Dedifferentiated amniotic fluid mesenchymal stem cell (primary cell): ENCODE results near the gene VWA3B.

Experiments used
- DNase-seq: peaks from one replicate; pipeline ENCODE4 v3.0.0-alpha.2; 2016; ENCODE audit errors: extremely low spot score

The VWA3B gene

GRCh38 chr2:98177286-98177685, 90.3 kb downstream of the VWA3B start:
- DNase-seq, result no peak

GRCh38 chr2:98177986-98178385, 91.0 kb downstream of the VWA3B start:
- DNase-seq, result no peak

- DNase-seq, result no peak
Measured at GRCh38 chr2:98180456-98180855, 93.5 kb downstream of the VWA3B start.

- DNase-seq, result no peak
Measured at GRCh38 chr2:98181346-98181745, 94.4 kb downstream of the VWA3B start.

GRCh38 chr2:98185801-98186200, 98.8 kb downstream of the VWA3B start:
- no peak for DNase-seq

GRCh38 chr2:98187194-98187593, 100.2 kb downstream of the VWA3B start:
- DNase-seq, result no peak

GRCh38 chr2:98188351-98189046, 101.5 kb downstream of the VWA3B start:
- DNase-seq, result no peak

- DNase-seq, result no peak
Measured at GRCh38 chr2:98191883-98192282, 104.9 kb downstream of the VWA3B start.

- DNase-seq, result no peak
Measured at GRCh38 chr2:98201576-98201975, 114.6 kb downstream of the VWA3B start.

- no peak for DNase-seq
Measured at GRCh38 chr2:98205889-98206288, 118.9 kb downstream of the VWA3B start.

GRCh38 chr2:98212092-98213000, 125.4 kb downstream of the VWA3B start:
- no peak for DNase-seq

- no peak for DNase-seq
Measured at GRCh38 chr2:98216616-98217015, 129.6 kb downstream of the VWA3B start.

GRCh38 chr2:98219152-98219551, 132.2 kb downstream of the VWA3B start:
- DNase-seq, result no peak

- no peak for DNase-seq
Measured at GRCh38 chr2:98233941-98234340, 147.0 kb downstream of the VWA3B start.

- DNase-seq, result no peak
Measured at GRCh38 chr2:98234776-98235175, 147.8 kb downstream of the VWA3B start.

- DNase-seq, result no peak
Measured at GRCh38 chr2:98236935-98237334, 150.0 kb downstream of the VWA3B start.

GRCh38 chr2:98240786-98241398, 153.9 kb downstream of the VWA3B start:
- DNase-seq, result no peak

- no peak for DNase-seq
Measured at GRCh38 chr2:98241592-98241991, 154.6 kb downstream of the VWA3B start.

- DNase-seq, result no peak
Measured at GRCh38 chr2:98242003-98242402, 155.0 kb downstream of the VWA3B start.

- DNase-seq, result no peak
Measured at GRCh38 chr2:98245491-98245890, 158.5 kb downstream of the VWA3B start.

GRCh38 chr2:98247383-98247782, 160.4 kb downstream of the VWA3B start:
- no peak for DNase-seq

- DNase-seq, result no peak
Measured at GRCh38 chr2:98252038-98252773, 165.2 kb downstream of the VWA3B start.
